A549 (cell line): ENCODE measurements around the gene GPR139.

Experiments
- MYC ChIP-seq: IDR thresholded peaks from 2 replicates; pipeline ENCODE4 v1.6.1; 2012; ENCODE audit warnings: mild to moderate bottlenecking, inconsistent platforms, low read length, improper control_type of control experiment, borderline replicate concordance
- SMC3 ChIP-seq: fragments of >200 bp; sonication (Bioruptor Twin); formaldehyde crosslinking; IDR thresholded peaks from 3 replicates; pipeline ENCODE4 v1.6.1; 2018; ENCODE audit warnings: inconsistent platforms

DNA sequence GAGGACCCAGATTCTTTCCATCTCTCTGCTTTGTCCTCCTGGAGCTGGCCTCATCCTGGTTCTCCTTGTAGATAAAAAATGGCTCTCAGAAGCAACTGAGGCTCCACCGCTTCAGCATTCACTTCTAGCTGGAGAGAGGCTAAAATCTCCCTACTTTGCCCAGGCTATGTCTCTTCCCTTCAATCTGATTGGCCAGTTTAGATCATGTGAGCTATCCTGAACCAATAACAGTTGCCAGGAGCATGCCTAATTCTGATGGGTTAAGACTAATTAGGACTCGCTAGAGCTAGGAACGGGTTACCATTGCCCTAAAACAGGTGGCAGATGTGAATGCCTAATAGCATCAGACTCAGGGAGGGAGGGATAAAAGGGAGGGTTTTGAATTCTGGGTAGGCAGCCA is 89.6 kb downstream of the GPR139 start:
- TF ChIP-seq SMC3 (no peak), MYC (no peak)
